Measurements from ENCODE around the gene ATF7IP. TPM values are rescaled to one million over a fixed set of nuclear protein-coding genes. Genes with fewer than 3 reads are reported as not detected.

Gene ATF7IP
- total RNA-seq, 1 experiment from 2014 or later = 25.4 TPM

GRCh38 chr12:14473707-14474287, 108.3 kb downstream of the ATF7IP start:
- ChIA-PET CTCF (interaction anchor here (0.7 kb wide), 1 partner anchor 56 kb away, joined by 5 read pairs; no protein-coding TSS in a partner anchor), POLR2A (interaction anchor here (0.6 to 0.7 kb wide), 2 partner anchors 100 to 260 kb away, joined by 4 to 6 read pairs; no protein-coding TSS in a partner anchor)
- Histone ChIP-seq H3K36me3 (ENCODE audit: control insufficient read depth, insufficient read depth, low read length) (no peaks in the 10 kb centered on the region), H3K9me3 (ENCODE audit: control insufficient read depth, insufficient read depth, low read depth, low read length) (peaks cover 22% of the 10 kb centered on the region; the same call in 1 of the 2 replicates), H3K27me3 (ENCODE audit: control insufficient read depth, insufficient read depth, low read length) (no peaks in the 10 kb centered on the region), H3K4me1 (ENCODE audit: control insufficient read depth, insufficient read depth, low read length) (no peaks in the 10 kb centered on the region), H3K27ac (ENCODE audit: low read length) (no peak overlapping the region), H3K4me3 (ENCODE audit: low read depth in 2 of 2, low read length in 2 of 2) (no peak overlapping the region)
- ATAC-seq = no peak
- BruUV-seq (replicated peaks) = no TSS peak
- in situ Hi-C loops (cut with HindIII; ENCODE audit: low pct_unique_long_range_greater_than_20kb, low sequenced_read_pairs) = no loop called here
- intact Hi-C loops (cut with micrococcal nuclease; ENCODE audit: unreplicated experiment) = no loop called here
- DNase-seq (ENCODE audit: low read depth, low spot score) = no peak
- no peak for TF ChIP-seq CTCF (IDR thresholded peaks at IDR 0.05)
- no peak for TF ChIP-seq SIN3A (IDR thresholded peaks at IDR 0.05; ENCODE audit: borderline replicate concordance, insufficient read depth, low read depth, low read length)
- no peak for TF ChIP-seq REST (IDR thresholded peaks at IDR 0.05; ENCODE audit: insufficient read depth in 1 of 2, low read depth in 2 of 2, low read length in 1 of 2)
- TF ChIP-seq TCF7L2 (IDR thresholded peaks at IDR 0.05; ENCODE audit: low read depth, low read length) = no peak
- TF ChIP-seq POLR2AphosphoS5 (IDR thresholded peaks at IDR 0.05; ENCODE audit: low read depth, low read length) = no peak

- TF ChIP-seq POLR2AphosphoS5 (IDR thresholded peaks at IDR 0.05; ENCODE audit: low read depth, low read length) = no peak
- no peak for TF ChIP-seq SIN3A (IDR thresholded peaks at IDR 0.05; ENCODE audit: borderline replicate concordance, insufficient read depth, low read depth, low read length)
- no peak for TF ChIP-seq CTCF (IDR thresholded peaks at IDR 0.05)
- no peak for TF ChIP-seq REST (IDR thresholded peaks at IDR 0.05; ENCODE audit: insufficient read depth in 1 of 2, low read depth in 2 of 2, low read length in 1 of 2)
- TF ChIP-seq TCF7L2 (IDR thresholded peaks at IDR 0.05; ENCODE audit: low read depth, low read length) = no peak
- ChIA-PET POLR2A (no interaction called here), CTCF (no interaction called here)
- Histone ChIP-seq H3K36me3 (ENCODE audit: control insufficient read depth, insufficient read depth, low read length) (no peaks in the 10 kb centered on the region; the same call in 1 of the 2 replicates), H3K27ac (ENCODE audit: low read length) (no peak overlapping the region), H3K9me3 (ENCODE audit: control insufficient read depth, insufficient read depth, low read depth, low read length) (peaks cover 6% of the 10 kb centered on the region; the same call in 1 of the 2 replicates), H3K27me3 (ENCODE audit: control insufficient read depth, insufficient read depth, low read length) (no peaks in the 10 kb centered on the region), H3K4me1 (ENCODE audit: control insufficient read depth, insufficient read depth, low read length) (no peaks in the 10 kb centered on the region), H3K4me3 (ENCODE audit: low read depth in 2 of 2, low read length in 2 of 2) (no peak overlapping the region)
- no peak for ATAC-seq
- intact Hi-C loops (cut with micrococcal nuclease; ENCODE audit: unreplicated experiment) (no loop called here), in situ Hi-C loops (cut with HindIII; ENCODE audit: low pct_unique_long_range_greater_than_20kb, low sequenced_read_pairs) (no loop called here)
- DNase-seq (ENCODE audit: low read depth, low spot score) = no peak
- no TSS peak for BruUV-seq (replicated peaks)
Measured at GRCh38 chr12:14479004-14479403, 113.5 kb downstream of the ATF7IP start.
